Measurements from ENCODE around the gene HIRA. TPM values are rescaled to one million over a fixed set of nuclear protein-coding genes. Genes with fewer than 3 reads are reported as not detected.
"Not testable (repeated sequence)": the region's sequence is repeated elsewhere in the genome, so short reads cannot be mapped to it uniquely, and the experiment has no call there.

The HIRA gene
- total and polyA plus RNA-seq, 10 donors: 8.9 to 31.7 (median 24.6) TPM

DNA sequence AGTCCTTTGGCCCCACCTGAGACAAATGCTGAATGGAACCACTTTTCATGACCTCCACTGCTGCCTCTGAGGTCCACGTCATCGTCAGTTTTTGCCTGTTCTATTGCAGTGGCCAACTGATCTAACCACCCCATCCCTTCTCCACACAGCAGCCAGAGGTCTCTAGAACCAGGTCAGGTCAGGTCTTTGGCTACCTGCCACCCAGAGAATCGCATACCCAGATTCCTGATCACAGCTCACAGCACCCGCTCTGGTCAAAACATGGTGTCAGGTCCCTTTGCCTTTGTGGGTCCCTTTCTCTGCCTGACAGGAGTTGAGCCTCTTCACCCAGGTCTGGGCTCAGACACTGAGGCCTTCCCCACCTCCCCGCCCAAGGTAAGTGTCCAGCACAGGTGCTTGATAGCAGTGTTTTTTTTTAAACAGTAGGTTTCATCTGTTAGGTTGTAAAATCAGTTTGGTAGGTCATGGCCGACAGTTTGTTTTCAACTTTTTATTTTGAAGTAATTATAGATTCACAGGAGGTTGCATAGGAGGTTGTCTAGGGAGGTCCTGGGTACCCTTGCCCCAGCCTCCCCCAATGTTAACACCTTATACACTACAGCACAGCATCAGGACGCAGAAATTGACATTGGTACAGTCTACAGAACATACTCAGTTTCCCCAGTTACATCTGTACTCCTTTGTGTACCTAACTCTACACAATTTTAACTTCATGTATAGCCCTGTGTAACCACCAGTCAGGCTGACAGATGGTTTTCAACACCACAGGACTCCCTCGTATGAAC, 9.1 kb upstream of the HIRA start:
- Histone ChIP-seq H3K36me3 (peaks cover 0 to 87% (median 36%) of the 10 kb centered on the region in 6 donors), H3K4me3 (no peak overlapping the region), H3K4me1 (peaks cover 0 to 54% (median 16%) of the 10 kb centered on the region in 6 donors), H3K9me3 (no peaks in the 10 kb centered on the region), H3K27ac (no peak overlapping the region), H3K27me3 (replicated peaks in 1 of 7) (no peaks in the 10 kb centered on the region)
- intact Hi-C loops (cut with DNase I; ENCODE audit: low total_unique reads): loop anchor here (10.0 kb wide), 1 partner anchor 146 kb away; the partner anchor contains the start of gene CLTCL1
- 79 to 95% (median 91%) methylated on average over 7 to 8 of the region's 8 CpGs for WGBS, 5 donors
- TF ChIP-seq POLR2A (IDR thresholded peaks at IDR 0.05) (no peak), POLR2AphosphoS5 (IDR thresholded peaks at IDR 0.05) (no peak)
- DNase-seq: no peak

DNA sequence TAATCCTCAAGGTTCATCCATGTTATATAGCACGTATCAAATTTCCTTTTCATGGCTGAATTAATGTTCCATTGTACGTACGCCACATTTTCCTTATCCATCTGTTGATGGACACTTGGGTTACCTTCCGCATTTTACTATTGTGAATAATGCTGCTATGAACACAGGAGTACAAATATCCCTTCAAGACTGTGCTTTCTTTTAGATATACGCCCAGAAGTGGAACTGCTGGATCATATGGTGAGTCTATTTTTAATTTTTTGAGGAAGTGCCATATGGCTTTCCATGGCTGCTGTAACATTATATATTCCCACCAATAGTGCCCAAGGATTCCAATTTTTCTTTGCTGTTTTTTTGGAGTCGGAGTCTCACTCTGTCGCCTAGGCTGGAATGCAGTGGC, 6.8 kb upstream of the HIRA start:
- Histone ChIP-seq H3K9me3 (no peaks in the 10 kb centered on the region), H3K36me3 (peaks cover 0 to 86% (median 36%) of the 10 kb centered on the region in 6 donors), H3K27me3 (replicated peaks in 1 of 7) (no peaks in the 10 kb centered on the region), H3K4me1 (peaks cover 2 to 54% (median 23%) of the 10 kb centered on the region in 6 donors), H3K27ac (no peak overlapping the region), H3K4me3 (no peak overlapping the region)
- no peak for DNase-seq
- WGBS, 5 donors: 86 to 95% (median 90%) methylated on average over 7 of the region's 7 CpGs
- TF ChIP-seq POLR2A (IDR thresholded peaks at IDR 0.05): no peak
- TF ChIP-seq, protein P1, sequence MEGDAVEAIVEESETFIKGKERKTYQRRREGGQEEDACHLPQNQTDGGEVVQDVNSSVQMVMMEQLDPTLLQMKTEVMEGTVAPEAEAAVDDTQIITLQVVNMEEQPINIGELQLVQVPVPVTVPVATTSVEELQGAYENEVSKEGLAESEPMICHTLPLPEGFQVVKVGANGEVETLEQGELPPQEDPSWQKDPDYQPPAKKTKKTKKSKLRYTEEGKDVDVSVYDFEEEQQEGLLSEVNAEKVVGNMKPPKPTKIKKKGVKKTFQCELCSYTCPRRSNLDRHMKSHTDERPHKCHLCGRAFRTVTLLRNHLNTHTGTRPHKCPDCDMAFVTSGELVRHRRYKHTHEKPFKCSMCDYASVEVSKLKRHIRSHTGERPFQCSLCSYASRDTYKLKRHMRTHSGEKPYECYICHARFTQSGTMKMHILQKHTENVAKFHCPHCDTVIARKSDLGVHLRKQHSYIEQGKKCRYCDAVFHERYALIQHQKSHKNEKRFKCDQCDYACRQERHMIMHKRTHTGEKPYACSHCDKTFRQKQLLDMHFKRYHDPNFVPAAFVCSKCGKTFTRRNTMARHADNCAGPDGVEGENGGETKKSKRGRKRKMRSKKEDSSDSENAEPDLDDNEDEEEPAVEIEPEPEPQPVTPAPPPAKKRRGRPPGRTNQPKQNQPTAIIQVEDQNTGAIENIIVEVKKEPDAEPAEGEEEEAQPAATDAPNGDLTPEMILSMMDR (IDR thresholded peaks at IDR 0.05 in 8 of 11, conservative IDR thresholded peaks at IDR 0.05 in 3 of 11): no peak
- TF ChIP-seq POLR2AphosphoS5 (IDR thresholded peaks at IDR 0.05): no peak
- intact Hi-C loops (cut with DNase I; ENCODE audit: low total_unique reads): no loop called here

DNA sequence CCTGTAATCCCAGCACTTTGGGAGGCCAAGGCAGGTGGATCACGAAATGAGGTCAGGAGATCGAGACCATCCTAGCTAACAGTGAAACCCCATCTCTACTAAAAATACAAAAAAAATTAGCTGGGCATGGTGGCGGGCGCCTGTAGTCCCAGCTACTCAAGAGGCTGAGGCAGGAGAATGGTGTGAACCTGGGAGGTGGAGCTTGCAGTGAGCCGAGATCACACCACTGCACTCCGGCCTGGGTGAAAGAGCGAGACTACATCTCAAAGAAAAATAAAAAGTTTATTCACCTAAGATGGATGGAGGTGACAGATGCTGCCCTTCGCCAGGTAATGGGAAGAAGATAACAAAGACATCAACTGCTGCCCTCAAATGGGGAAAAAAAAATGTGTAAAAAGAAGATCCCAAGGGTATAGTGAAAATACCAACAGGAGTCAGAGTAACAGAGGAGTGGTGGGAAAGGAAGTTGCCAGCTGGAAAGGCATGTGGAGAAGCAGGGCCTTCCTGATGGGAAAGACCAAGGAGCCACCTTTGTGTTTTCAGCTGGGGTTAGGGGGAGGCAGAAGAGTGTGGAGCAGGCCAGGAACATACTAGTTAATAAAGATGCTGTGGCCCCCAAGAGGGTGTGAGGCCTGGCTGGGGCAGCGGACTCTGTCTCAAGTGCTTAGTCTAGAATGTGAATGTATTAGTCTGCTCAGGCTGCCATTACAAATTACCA, 5.1 kb upstream of the HIRA start:
- DNase-seq; H3K27ac ChIP-seq; H3K4me3 ChIP-seq; H3K27me3 ChIP-seq (replicated peaks in 1 of 7); intact Hi-C loops (cut with DNase I; ENCODE audit: low total_unique reads); H3K9me3 ChIP-seq: not testable (repeated sequence)
- Histone ChIP-seq H3K36me3 (peaks cover 0 to 73% (median 34%) of the 10 kb centered on the region in 6 donors), H3K4me1 (peaks cover 6 to 46% (median 28%) of the 10 kb centered on the region in 6 donors)
- WGBS, 5 donors: 91 to 96% (median 95%) methylated on average over 9 of the region's 9 CpGs

DNA sequence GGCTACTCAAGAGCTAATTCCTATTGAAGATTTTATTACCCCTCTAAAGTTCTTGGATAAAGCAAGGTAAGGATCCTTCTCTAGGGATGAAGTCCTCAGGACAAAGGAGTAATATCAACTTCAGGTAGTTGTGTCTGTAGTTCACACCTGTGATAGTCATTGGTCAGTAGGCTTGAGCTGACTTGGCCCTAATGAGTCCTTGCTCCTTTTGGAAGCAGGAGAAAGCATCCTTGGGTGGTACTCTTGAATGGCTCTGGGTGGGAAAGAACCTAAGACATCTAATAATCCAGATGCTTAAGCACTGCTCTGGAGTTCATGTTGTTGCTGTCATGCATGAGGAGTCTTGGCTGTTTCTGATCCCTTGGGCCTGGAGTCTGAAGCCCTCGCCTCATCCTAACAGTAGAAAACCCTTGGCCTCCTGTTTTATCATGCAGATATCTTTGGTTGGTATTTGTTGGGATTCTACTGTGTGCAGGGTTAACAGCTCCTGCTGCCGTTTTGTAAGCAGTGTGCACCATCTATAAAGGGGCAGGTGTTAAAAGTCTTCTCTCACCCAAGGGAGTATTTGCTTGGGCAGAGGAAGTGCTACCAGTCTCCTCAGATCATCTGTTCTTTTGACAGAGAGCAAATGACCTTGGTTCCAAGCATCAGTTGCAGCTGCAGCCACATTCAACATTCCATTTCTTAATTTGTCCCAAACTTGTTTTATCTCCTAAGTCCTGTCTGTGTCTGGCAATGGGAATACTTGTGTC, 3.5 kb upstream of the HIRA start:
- intact Hi-C loops (cut with DNase I; ENCODE audit: low total_unique reads): no loop called here
- WGBS, 5 donors: 50 to 79% (median 75%) methylated on average over 2 of the region's 2 CpGs
- Histone ChIP-seq H3K9me3 (no peaks in the 10 kb centered on the region), H3K27ac (peak overlapping the region in 4 of 8 donors; percentile 3 to 99 (median 81)), H3K4me3 (no peak overlapping the region), H3K36me3 (peaks cover 0 to 57% (median 30%) of the 10 kb centered on the region in 6 donors), H3K27me3 (replicated peaks in 1 of 7) (no peaks in the 10 kb centered on the region), H3K4me1 (peaks cover 13 to 56% (median 38%) of the 10 kb centered on the region in 6 donors)
- TF ChIP-seq POLR2AphosphoS5 (IDR thresholded peaks at IDR 0.05) (no peak), POLR2A (IDR thresholded peaks at IDR 0.05) (no peak)
- TF ChIP-seq, protein P1 (IDR thresholded peaks at IDR 0.05 in 8 of 11, conservative IDR thresholded peaks at IDR 0.05 in 3 of 11): no peak
- DNase-seq: no peak
